Activated CD4-positive, alpha-beta memory T cell treated with anti-CD3 and anti-CD28 coated beads for 36 hours (primary cell): Measurements from ENCODE around the gene NHLRC4. TPM values are rescaled to one million over a fixed set of nuclear protein-coding genes. Genes with fewer than 3 reads are reported as not detected.

Experiments
- CTCF ChIA-PET: fragments of 350-600 bp; sonication (Branson Sonifier 250); formaldehyde crosslinking; loops from one replicate; lab custom pipeline; 2021; ENCODE audit warnings: antibody characterized with exemption, inconsistent platforms; lab: Charles Lee
- POLR2A ChIA-PET: fragments of 350-600 bp; sonication (Branson Sonifier 250); formaldehyde crosslinking; loops from one replicate; lab custom pipeline; 2021; ENCODE audit warnings: antibody characterized with exemption; lab: Charles Lee
- DNase-seq: peaks from one replicate; pipeline ENCODE4 v3.0.0-alpha.2; 2020
- H3K27ac Mint-ChIP-seq: one replicate; pipeline ENCODE4 v1.8.0; 2021; ENCODE audit warnings: mixed read lengths
- H3K27me3 Mint-ChIP-seq: one replicate; pipeline ENCODE4 v1.8.0; 2021; ENCODE audit warnings: mixed read lengths
- H3K36me3 Mint-ChIP-seq: one replicate; pipeline ENCODE4 v1.8.0; 2021; ENCODE audit warnings: mixed read lengths
- H3K4me1 Mint-ChIP-seq: one replicate; pipeline ENCODE4 v1.8.0; 2021; ENCODE audit warnings: low read depth, mixed read lengths
- H3K4me3 Mint-ChIP-seq: one replicate; pipeline ENCODE4 v1.8.0; 2021; ENCODE audit warnings: mild to moderate bottlenecking, mixed read lengths
- H3K9me3 Mint-ChIP-seq: one replicate; pipeline ENCODE4 v1.8.0; 2021; ENCODE audit warnings: mixed read lengths
- intact Hi-C: fragments of 100-400 bp; cut with micrococcal nuclease; formaldehyde crosslinking; loops from one replicate; pipeline ENCODE4 v1.15.1; 2023
- total RNA-seq, 2 experiments: library from RNA; stranded (reverse); gene quantifications; one replicate each; pipeline ENCODE4 v1.2.3, GENCODE V29; 2021

The NHLRC4 gene, protein sequence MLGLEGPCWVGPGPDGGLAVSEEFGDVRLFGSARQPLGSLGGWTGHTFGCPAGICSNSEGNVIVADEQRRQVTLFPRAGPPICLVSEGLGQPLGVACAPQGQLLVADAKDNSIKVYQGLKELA
- total RNA-seq: under 1 TPM; 0.31 to 0.45 TPM

DNA sequence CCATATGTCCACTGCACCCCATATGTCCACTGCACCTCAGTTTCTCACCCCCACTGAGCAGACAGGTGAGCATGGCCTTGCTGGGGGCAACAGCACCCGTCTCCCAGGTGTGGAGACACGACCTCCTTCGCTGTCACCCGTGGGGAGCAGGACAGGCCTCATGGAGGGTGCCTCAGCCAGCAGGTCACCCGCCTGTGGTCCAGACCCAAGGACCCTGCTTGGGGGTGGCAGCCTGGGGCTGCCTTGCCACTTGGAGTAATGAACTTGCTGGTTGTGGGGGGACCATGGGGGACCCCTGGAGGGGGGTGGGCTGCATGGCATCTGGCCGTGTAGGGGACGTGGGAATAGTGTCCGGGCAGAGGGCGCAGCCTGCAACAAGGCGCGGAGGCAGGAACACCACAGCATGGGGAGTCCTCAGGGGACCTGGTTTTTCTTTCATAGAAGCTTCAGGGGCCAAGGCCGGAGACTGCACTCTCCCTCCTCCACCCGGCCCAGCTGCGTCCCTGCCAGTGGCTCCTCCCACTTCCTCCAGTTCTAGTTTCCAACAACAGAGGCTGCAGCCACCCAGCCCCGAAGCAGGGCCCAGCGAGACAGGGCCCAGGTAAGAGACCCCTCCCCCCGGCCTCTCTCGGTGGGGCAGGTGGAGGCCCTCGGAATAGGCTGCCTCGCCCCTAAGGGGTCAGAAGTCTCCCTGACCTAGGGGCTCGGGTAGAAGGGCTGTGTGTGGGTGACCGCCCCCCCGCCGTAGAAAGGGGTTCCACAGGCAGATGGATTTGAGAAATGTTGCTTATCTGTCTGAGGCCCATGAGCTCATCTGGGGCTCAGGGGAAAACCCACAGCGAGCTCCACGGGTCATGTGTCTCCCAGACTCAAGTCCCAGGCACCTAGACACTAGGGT, at the start of gene NHLRC4:
TSS of gene NHLRC4 (plus strand) at position 531 of the 898 bp plus-strand sequence. CDS start 1,043 bp downstream, outside the sequence.
- intact Hi-C loops: loop anchor here (2.0 kb wide), 1 partner anchor 38 kb away; no protein-coding TSS in a partner anchor
- H3K4me3 Mint-ChIP-seq: peak within 1 kb of the TSS; percentile 45

DNA sequence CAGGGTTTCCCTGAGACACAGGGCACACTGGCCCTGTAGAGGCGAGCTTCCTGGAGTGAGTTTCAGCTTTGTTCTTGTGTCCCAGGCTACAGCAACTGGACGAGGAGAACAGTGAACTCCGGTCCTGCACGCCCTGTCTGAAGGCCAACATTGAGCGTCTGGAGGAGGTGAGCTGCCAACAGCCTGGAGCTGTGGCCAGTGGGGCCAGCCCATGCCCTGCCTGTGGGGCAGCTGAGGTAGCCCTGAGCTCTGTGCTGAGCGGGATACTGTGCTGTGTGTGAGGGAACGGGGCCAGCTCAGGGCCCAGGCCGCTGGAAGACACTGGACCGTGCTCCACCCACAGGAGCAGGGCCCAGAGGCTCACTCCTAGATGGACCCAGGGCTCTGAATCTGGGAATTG, 47.9 kb upstream of the NHLRC4 start:
- ChIA-PET CTCF (interaction anchor here (1.4 kb wide), 1 partner anchor 453 kb away, joined by 3 read pairs; no protein-coding TSS in a partner anchor), POLR2A (no interaction called here)
- Mint-ChIP-seq H3K4me3 (no peak overlapping the region), H3K27ac (no peak overlapping the region), H3K27me3 (no peaks in the 10 kb centered on the region), H3K4me1 (peaks cover 2% of the 10 kb centered on the region), H3K9me3 (no peaks in the 10 kb centered on the region), H3K36me3 (no peaks in the 10 kb centered on the region)
- intact Hi-C loops: no loop called here
- no peak for DNase-seq

More for the DNA sequence above, at the start of gene NHLRC4:
- POLR2A ChIA-PET: no interaction called here
- H3K4me1 Mint-ChIP-seq: peaks cover 28% of the 10 kb centered on the region
- peak; percentile 74 for DNase-seq
- peaks cover 2% of the 10 kb centered on the region for H3K27me3 Mint-ChIP-seq
- CTCF ChIA-PET: no interaction called here
- H3K9me3 Mint-ChIP-seq: no peaks in the 10 kb centered on the region
- peak within 1 kb of the TSS; percentile 65 for H3K27ac Mint-ChIP-seq
- no peaks in the 10 kb centered on the region for H3K36me3 Mint-ChIP-seq

GRCh38 chr16:519425-519824, 47.4 kb upstream of the NHLRC4 start:
- H3K27ac Mint-ChIP-seq: no peak overlapping the region
- no peaks in the 10 kb centered on the region for H3K27me3 Mint-ChIP-seq
- no peak for DNase-seq
- ChIA-PET CTCF (interaction anchor here (1.4 kb wide), 1 partner anchor 454 kb away, joined by 3 read pairs; no protein-coding TSS in a partner anchor), POLR2A (no interaction called here)
- H3K36me3 Mint-ChIP-seq: no peaks in the 10 kb centered on the region
- intact Hi-C loops: no loop called here
- H3K9me3 Mint-ChIP-seq: no peaks in the 10 kb centered on the region
- H3K4me1 Mint-ChIP-seq: peaks cover 8% of the 10 kb centered on the region
- no peak overlapping the region for H3K4me3 Mint-ChIP-seq

DNA sequence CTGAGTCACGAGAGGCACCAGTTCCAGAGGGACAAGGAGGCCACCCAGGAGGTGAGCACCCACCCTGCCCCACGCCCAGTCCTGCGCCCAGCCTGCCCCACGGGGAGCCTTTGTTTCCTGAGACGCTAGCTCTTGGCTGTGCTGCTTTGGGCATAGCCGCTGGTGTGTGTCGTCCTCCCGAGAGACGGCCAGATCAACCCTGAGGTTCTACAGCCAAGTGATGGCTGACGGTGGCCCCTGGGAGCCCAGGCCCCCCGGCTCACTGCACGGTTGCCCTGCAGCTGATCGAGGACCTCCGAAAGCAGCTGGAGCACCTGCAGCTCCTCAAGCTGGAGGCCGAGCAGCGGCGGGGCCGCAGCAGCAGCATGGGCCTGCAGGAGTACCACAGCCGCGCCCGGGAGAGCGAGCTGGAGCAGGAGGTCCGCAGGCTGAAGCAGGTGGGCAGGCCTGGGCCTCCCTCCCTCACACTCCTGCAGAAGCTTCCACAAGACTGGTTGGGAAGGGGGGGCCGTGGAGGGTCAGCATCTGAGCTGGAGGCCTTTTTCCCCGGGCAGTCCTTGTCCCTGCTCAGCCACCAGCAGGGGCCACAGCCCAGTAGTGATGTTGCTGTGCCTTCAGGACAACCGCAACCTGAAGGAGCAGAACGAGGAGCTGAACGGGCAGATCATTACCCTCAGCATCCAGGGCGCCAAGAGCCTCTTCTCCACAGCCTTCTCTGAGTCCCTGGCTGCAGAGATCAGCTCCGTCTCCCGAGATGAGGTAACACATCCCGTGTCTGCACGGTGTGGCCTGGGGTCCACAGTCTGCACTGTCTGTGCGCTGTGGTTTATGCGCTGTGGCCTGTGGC, 46.7 kb upstream of the NHLRC4 start:
- ChIA-PET POLR2A (no interaction called here), CTCF (interaction anchor here (1.4 kb wide), 1 partner anchor 455 kb away, joined by 3 read pairs; no protein-coding TSS in a partner anchor)
- no peak overlapping the region for H3K27ac Mint-ChIP-seq

DNA sequence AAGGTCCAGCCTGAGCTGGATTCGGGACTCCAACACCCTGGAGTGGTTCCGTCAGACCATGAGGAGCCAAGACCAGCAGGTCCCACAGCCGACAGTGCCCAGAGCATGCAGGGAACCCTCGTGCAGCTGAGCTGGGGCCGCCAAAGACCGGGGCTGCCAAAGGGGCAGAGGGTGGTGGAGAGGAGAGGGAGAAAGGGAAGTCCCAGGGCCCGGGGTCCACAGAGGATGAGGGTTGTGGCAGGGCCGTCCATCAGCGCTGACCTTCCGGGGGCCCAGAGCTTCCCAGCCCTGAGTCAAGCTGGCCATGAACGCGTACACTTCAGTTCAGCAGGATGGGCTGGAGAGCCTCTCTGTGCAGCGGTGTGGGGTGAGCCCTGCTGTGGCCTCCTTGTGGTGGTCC, 46.0 kb upstream of the NHLRC4 start:
- no peaks in the 10 kb centered on the region for H3K9me3 Mint-ChIP-seq
- H3K36me3 Mint-ChIP-seq: peaks cover 3% of the 10 kb centered on the region
- no peak overlapping the region for H3K27ac Mint-ChIP-seq
- no peak for DNase-seq
- intact Hi-C loops: no loop called here
- ChIA-PET POLR2A (no interaction called here), CTCF (no interaction called here)
- H3K4me3 Mint-ChIP-seq: no peak overlapping the region
- H3K4me1 Mint-ChIP-seq: peaks cover 19% of the 10 kb centered on the region
- no peaks in the 10 kb centered on the region for H3K27me3 Mint-ChIP-seq

More for the DNA sequence above, 46.7 kb upstream of the NHLRC4 start:
- intact Hi-C loops: no loop called here
- DNase-seq: no peak
- Mint-ChIP-seq H3K4me1 (peaks cover 12% of the 10 kb centered on the region), H3K9me3 (no peaks in the 10 kb centered on the region), H3K27me3 (no peaks in the 10 kb centered on the region), H3K4me3 (no peak overlapping the region), H3K36me3 (no peaks in the 10 kb centered on the region)

DNA sequence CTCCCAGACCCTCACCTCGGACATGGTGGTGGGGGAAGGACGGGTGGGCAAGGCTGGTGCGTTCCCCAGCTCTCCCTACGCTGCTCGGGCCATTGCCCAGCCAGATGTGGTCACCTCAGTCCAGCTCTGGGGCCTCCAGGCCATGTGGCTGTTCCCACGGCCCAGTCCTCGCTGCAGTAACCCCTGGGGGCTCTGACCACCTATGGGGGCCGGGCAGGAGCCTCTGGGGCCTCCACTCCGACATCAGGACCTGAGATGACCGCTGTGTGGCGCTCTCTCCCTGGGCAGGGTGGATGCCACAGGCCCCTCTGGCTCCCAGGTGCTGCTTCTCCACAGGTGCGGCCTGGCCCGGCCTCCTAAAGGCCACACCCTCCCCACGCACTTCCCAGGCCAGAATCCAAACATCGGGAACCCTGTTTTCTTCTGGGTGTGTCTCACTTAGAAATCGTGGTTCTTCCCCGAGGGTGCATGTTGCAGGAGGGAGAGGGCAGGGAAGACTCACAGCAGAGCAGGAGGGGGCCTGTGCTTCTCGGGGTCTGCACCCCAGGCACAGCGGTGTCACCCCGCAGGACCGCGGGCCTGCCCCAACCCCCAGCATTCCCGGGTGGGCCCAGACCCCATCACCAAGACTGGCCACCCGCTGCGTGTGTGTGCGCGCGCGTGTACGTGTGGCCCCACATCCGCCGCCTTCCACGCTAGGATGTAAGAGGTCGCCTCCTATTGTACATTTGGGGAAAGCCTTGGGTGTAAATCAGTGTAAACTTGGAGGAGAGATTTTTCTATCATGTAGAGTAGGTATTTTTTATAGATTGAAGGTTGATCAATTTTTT, 45.2 kb upstream of the NHLRC4 start:
- Mint-ChIP-seq H3K27me3 (no peaks in the 10 kb centered on the region), H3K4me3 (no peak overlapping the region), H3K27ac (no peak overlapping the region), H3K4me1 (peaks cover 23% of the 10 kb centered on the region), H3K36me3 (peaks cover 3% of the 10 kb centered on the region), H3K9me3 (no peaks in the 10 kb centered on the region)
- CTCF ChIA-PET: no interaction called here
- DNase-seq: no peak
- intact Hi-C loops: no loop called here
- POLR2A ChIA-PET: no interaction called here

GRCh38 chr16:522320-523096, 44.3 kb upstream of the NHLRC4 start:
- ChIA-PET CTCF (no interaction called here), POLR2A (interaction anchor here (1.0 kb wide), 1 partner anchor 53 kb away, joined by 4 read pairs; no protein-coding TSS in a partner anchor)
- peak overlapping the region; percentile 54 for H3K27ac Mint-ChIP-seq
- no peaks in the 10 kb centered on the region for H3K9me3 Mint-ChIP-seq
- H3K36me3 Mint-ChIP-seq: peaks cover 3% of the 10 kb centered on the region
- H3K27me3 Mint-ChIP-seq: no peaks in the 10 kb centered on the region
- intact Hi-C loops: no loop called here
- H3K4me1 Mint-ChIP-seq: peaks cover 23% of the 10 kb centered on the region
- no peak for DNase-seq
- no peak overlapping the region for H3K4me3 Mint-ChIP-seq

DNA sequence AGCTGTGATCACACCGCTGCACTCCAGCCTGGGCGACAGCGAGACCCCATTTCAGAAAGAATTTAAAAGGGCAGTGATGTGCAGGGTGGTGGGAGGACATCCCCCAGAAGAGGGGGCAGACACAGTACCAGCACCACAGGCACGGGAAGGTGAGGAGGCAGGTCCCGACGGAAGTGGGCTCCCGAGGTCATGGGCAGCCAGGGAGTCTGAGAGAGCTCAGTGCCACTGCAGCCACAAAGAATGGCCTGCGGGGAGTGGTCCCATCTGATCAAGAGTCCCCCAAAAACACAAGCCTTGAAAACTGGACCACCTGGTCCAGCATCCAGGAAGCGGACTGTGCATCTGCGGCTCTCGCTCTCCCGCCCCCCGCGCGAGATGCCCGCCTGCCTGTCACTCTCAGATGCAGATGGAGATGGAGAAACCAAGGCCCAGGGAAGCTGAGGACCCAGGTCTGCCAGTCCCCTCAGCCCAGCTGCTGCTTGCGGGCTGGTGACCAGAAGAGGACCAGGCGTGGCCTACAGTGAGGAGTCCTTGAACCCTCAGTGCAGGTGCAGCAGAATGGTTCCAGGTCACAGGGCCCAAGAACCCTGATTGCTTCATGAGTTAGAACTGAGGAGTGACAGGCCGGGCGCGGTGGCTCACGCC, 43.6 kb upstream of the NHLRC4 start:
- intact Hi-C loops: no loop called here
- no peaks in the 10 kb centered on the region for H3K27me3 Mint-ChIP-seq
- ChIA-PET POLR2A (interaction anchor here (1.0 kb wide), 1 partner anchor 54 kb away, joined by 4 read pairs; no protein-coding TSS in a partner anchor), CTCF (no interaction called here)
- DNase-seq: no peak
- H3K36me3 Mint-ChIP-seq: peaks cover 3% of the 10 kb centered on the region
- H3K9me3 Mint-ChIP-seq: no peaks in the 10 kb centered on the region
- peaks cover 23% of the 10 kb centered on the region for H3K4me1 Mint-ChIP-seq
- H3K27ac Mint-ChIP-seq: peak overlapping the region; percentile 54
- H3K4me3 Mint-ChIP-seq: no peak overlapping the region

DNA sequence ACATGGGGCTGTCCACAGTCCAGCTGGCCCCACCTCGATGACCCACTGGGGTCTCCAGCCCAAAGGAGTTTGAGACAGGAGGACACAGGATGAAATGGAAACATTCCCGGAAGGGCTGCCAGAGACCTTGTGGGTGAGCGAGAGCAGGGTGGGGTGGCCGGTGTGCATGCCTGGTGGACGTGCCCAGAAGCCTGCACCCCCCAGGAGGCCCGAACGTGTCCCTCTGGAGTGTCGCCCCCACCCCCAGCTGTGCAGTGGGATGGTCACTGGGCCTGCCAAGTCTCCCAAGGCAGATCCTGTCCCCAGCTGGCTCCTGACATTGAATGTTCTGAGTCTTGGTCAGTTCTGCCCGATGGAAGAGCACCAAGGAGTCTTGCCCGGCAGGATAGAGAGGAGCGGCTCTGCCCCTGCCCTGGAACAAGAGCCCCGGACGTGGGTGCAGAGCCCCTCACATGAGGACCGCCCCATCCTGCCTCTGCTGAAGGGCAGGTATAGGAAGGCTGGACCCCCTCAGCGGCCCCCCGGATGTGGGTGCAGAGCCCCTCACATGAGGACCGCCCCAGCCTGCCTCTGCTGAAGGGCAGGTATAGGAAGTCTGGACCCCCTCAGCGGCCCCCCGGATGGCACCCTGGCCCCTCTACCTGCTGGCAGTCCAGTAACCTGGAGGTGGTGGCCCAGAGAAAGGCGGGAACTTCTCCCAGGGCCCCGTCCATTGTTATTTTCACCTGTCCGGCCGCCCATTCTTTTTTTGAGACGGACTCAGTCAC, 42.3 kb upstream of the NHLRC4 start:
- Mint-ChIP-seq H3K36me3 (peaks cover 3% of the 10 kb centered on the region), H3K4me1 (peaks cover 29% of the 10 kb centered on the region), H3K9me3 (no peaks in the 10 kb centered on the region), H3K4me3 (no peak overlapping the region), H3K27ac (peak overlapping the region; percentile 99), H3K27me3 (no peaks in the 10 kb centered on the region)
- POLR2A ChIA-PET: interaction anchor here (1.1 kb wide), 1 partner anchor 142 kb away, joined by 3 read pairs; no protein-coding TSS in a partner anchor
- CTCF ChIA-PET: no interaction called here
- intact Hi-C loops: loop anchor here (1.0 to 5.0 kb wide), 3 partner anchors 65 to 132 kb away; partner anchors contain the start of gene METTL26
- DNase-seq: no peak
